Mesothelial cell of epicardium (in vitro differentiated cells): ENCODE data around the gene CD63. TPM values are rescaled to one million over a fixed set of nuclear protein-coding genes. Genes with fewer than 3 reads are reported as not detected.

ENCODE experiments used
- DNase-seq, 2 experiments: peaks; one replicate each; pipeline ENCODE4 v3.0.0; 2021; ENCODE audit warnings: low spot score in 2 of 2; ENCODE audit not compliant: unreplicated experiment in 2 of 2
- H3K27ac Mint-ChIP-seq: 2 replicates; pipeline ENCODE4 v1.8.0; 2021; ENCODE audit warnings: mixed read lengths
- H3K27me3 Mint-ChIP-seq: 2 replicates; pipeline ENCODE4 v1.8.0; 2021; ENCODE audit warnings: low read depth, mixed read lengths
- H3K36me3 Mint-ChIP-seq: 2 replicates; pipeline ENCODE4 v1.8.0; 2021; ENCODE audit warnings: mixed read lengths
- H3K4me1 Mint-ChIP-seq: 2 replicates; pipeline ENCODE4 v1.8.0; 2021; ENCODE audit warnings: mixed read lengths
- H3K4me3 Mint-ChIP-seq: 2 replicates; pipeline ENCODE4 v1.8.0; 2021; ENCODE audit warnings: mild to moderate bottlenecking, moderate library complexity, mixed read lengths
- H3K9me3 Mint-ChIP-seq: 2 replicates; pipeline ENCODE4 v1.8.0; 2021; ENCODE audit warnings: mixed read lengths
- CTCF ChIP-seq: fragments of 200-600 bp; sonication (generic); IDR thresholded peaks from one replicate; pipeline ENCODE4 v1.5.0; 2021; ENCODE audit warnings: antibody characterized with exemption; ENCODE audit not compliant: unreplicated experiment
- total RNA-seq: library from RNA; stranded (reverse); gene quantifications from 3 replicates; pipeline ENCODE4 v1.2.1, GENCODE V29; 2021

Gene CD63
- total RNA-seq, 1 donor from 2014 or later: 429 TPM

- Mint-ChIP-seq H3K9me3 (no peaks in the 10 kb centered on the region), H3K27me3 (peaks cover 48% of the 10 kb centered on the region), H3K4me3 (no peak overlapping the region), H3K27ac (no peak overlapping the region), H3K4me1 (peaks cover 7% of the 10 kb centered on the region), H3K36me3 (no peaks in the 10 kb centered on the region)
- DNase-seq: no peak
- no peak for TF ChIP-seq CTCF
Observed at GRCh38 chr12:55683676-55684075, 45.1 kb downstream of the CD63 start.

GRCh38 chr12:55682087-55682796 is 46.6 kb downstream of the CD63 start:
- no peak for TF ChIP-seq CTCF
- no peaks in the 10 kb centered on the region for H3K36me3 Mint-ChIP-seq
- peaks cover 48% of the 10 kb centered on the region for H3K27me3 Mint-ChIP-seq
- no peaks in the 10 kb centered on the region for H3K9me3 Mint-ChIP-seq
- peaks cover 7% of the 10 kb centered on the region for H3K4me1 Mint-ChIP-seq
- no peak for DNase-seq
- no peak overlapping the region for H3K4me3 Mint-ChIP-seq
- H3K27ac Mint-ChIP-seq: no peak overlapping the region

GRCh38 chr12:55681142-55682077 is 47.4 kb downstream of the CD63 start:
- peaks cover 7% of the 10 kb centered on the region for H3K4me1 Mint-ChIP-seq
- H3K27me3 Mint-ChIP-seq: peaks cover 50% of the 10 kb centered on the region
- no peak for DNase-seq
- H3K4me3 Mint-ChIP-seq: peak overlapping the region; percentile 42
- no peaks in the 10 kb centered on the region for H3K9me3 Mint-ChIP-seq
- TF ChIP-seq CTCF: no peak
- no peaks in the 10 kb centered on the region for H3K36me3 Mint-ChIP-seq
- no peak overlapping the region for H3K27ac Mint-ChIP-seq

GRCh38 chr12:55679691-55680090 is 49.1 kb downstream of the CD63 start:
- DNase-seq: no peak
- Mint-ChIP-seq H3K36me3 (no peaks in the 10 kb centered on the region), H3K27ac (no peak overlapping the region), H3K27me3 (peaks cover 55% of the 10 kb centered on the region), H3K9me3 (no peaks in the 10 kb centered on the region), H3K4me3 (no peak overlapping the region), H3K4me1 (peaks cover 7% of the 10 kb centered on the region)
- TF ChIP-seq CTCF: no peak

GRCh38 chr12:55676707-55677106 is 52.1 kb downstream of the CD63 start:
- no peak for TF ChIP-seq CTCF
- Mint-ChIP-seq H3K4me1 (peaks cover 7% of the 10 kb centered on the region), H3K27ac (no peak overlapping the region), H3K36me3 (no peaks in the 10 kb centered on the region), H3K4me3 (no peak overlapping the region), H3K27me3 (peaks cover 47% of the 10 kb centered on the region), H3K9me3 (no peaks in the 10 kb centered on the region)
- DNase-seq: no peak
